Measurements from ENCODE around the gene DAW1.
"Not testable (repeated sequence)": the region's sequence is repeated elsewhere in the genome, so short reads cannot be mapped to it uniquely, and the experiment has no call there.

The DAW1 gene

GRCh38 chr2:227914362-227914761 lies 42.9 kb downstream of the DAW1 start:
- no peak for DNase-seq (ENCODE audit: low read depth)

- DNase-seq (ENCODE audit: low read depth): no peak
Measured at GRCh38 chr2:227921648-227922047, 50.2 kb downstream of the DAW1 start.

GRCh38 chr2:227932001-227932400 lies 60.6 kb downstream of the DAW1 start:
- DNase-seq (ENCODE audit: low read depth): no peak

- DNase-seq (ENCODE audit: low read depth): no peak
Measured at GRCh38 chr2:227932403-227932802, 61.0 kb downstream of the DAW1 start.

- no peak for DNase-seq (ENCODE audit: low read depth)
Measured at GRCh38 chr2:227933884-227934283, 62.5 kb downstream of the DAW1 start.

GRCh38 chr2:227936249-227936648 lies 64.8 kb downstream of the DAW1 start:
- DNase-seq (ENCODE audit: low read depth): not testable (repeated sequence)

GRCh38 chr2:227939271-227940027 lies 68.0 kb downstream of the DAW1 start:
- no peak for DNase-seq (ENCODE audit: low read depth)

GRCh38 chr2:227942021-227942420 lies 70.6 kb downstream of the DAW1 start:
- no peak for DNase-seq (ENCODE audit: low read depth)

GRCh38 chr2:227942965-227943364 lies 71.5 kb downstream of the DAW1 start:
- no peak for DNase-seq (ENCODE audit: low read depth)

GRCh38 chr2:227960317-227960716 lies 88.9 kb downstream of the DAW1 start:
- no peak for DNase-seq (ENCODE audit: low read depth)

GRCh38 chr2:227971619-227972230 lies 100.3 kb downstream of the DAW1 start:
- no peak for DNase-seq (ENCODE audit: low read depth)

- no peak for DNase-seq (ENCODE audit: low read depth)
Measured at GRCh38 chr2:227973241-227973640, 101.8 kb downstream of the DAW1 start.
